Measurements from ENCODE around the gene HMGB2. TPM values are rescaled to one million over a fixed set of nuclear protein-coding genes. Genes with fewer than 3 reads are reported as not detected.

The HMGB2 gene
- total and polyA plus RNA-seq, 2 donors (not counting 3 experiments of a cell fraction or from before 2014, with no cell fraction given) = 45.9 to 233 TPM

GRCh38 chr4:173381610-173382009 lies 47.5 kb upstream of the HMGB2 start:
- no peaks in the 10 kb centered on the region for H3K27me3 ChIP-seq (ENCODE audit: control insufficient read depth in 2 of 2, insufficient read depth in 2 of 2, low read length in 2 of 2)
- no peak overlapping the region for H3K27ac ChIP-seq (ENCODE audit: insufficient read depth, low read depth, low read length)
- no peak overlapping the region for H3K9ac ChIP-seq (replicated peaks; ENCODE audit: extremely low read depth, insufficient read depth, low read length)
- no peaks in the 10 kb centered on the region for H3K79me2 ChIP-seq (ENCODE audit: control insufficient read depth, insufficient read depth, low read length)
- FAIRE-seq = no peak
- peak; percentile 5 for DNase-seq (ENCODE audit: low read depth, low spot score)
- no peak for TF ChIP-seq POLR2AphosphoS5 (IDR thresholded peaks at IDR 0.05; ENCODE audit: insufficient read depth, low read depth, low read length)
- TF ChIP-seq CTCF (IDR thresholded peaks at IDR 0.05; ENCODE audit: extremely low read depth in 1 of 2, insufficient read depth in 1 of 2, low read depth in 1 of 2, low read length in 2 of 2) = no peak
- no peak for TF ChIP-seq POLR2A (IDR thresholded peaks at IDR 0.05; ENCODE audit: low read depth, low read length)
- TF ChIP-seq GATA2 (IDR thresholded peaks at IDR 0.05; ENCODE audit: insufficient read depth, insufficient read length, low read depth, low read length) = no peak
- no TSS peak for BruUV-seq (replicated peaks)
- POLR2A ChIA-PET = no interaction called here
- H3K9me3 ChIP-seq (replicated peaks; ENCODE audit: control insufficient read depth, insufficient read depth, low read length) = no peaks in the 10 kb centered on the region
- intact Hi-C loops (cut with micrococcal nuclease) (no loop called here), dilution Hi-C loops (cut with MboI; ENCODE audit: extremely low pct_ligation_motif_present, low sequenced_read_pairs) (no loop called here)
- CTCF ChIA-PET = no interaction called here
- H4K20me1 ChIP-seq (replicated peaks; ENCODE audit: control insufficient read depth, extremely low read depth, insufficient read depth, low read length) = no peaks in the 10 kb centered on the region
- H2AFZ ChIP-seq (ENCODE audit: low read depth, low read length) = no peak overlapping the region
- no peak overlapping the region for H3K4me2 ChIP-seq (ENCODE audit: insufficient read depth, low read length)
- H3K9me1 ChIP-seq (replicated peaks; ENCODE audit: control insufficient read depth, extremely low read depth, insufficient read depth, low read length) = no peaks in the 10 kb centered on the region
- H3K4me1 ChIP-seq (ENCODE audit: control insufficient read depth, extremely low read depth, insufficient read depth, low read length) = no peaks in the 10 kb centered on the region
- no peaks in the 10 kb centered on the region for H3K36me3 ChIP-seq (ENCODE audit: control insufficient read depth in 2 of 2, extremely low read depth in 1 of 2, insufficient read depth in 2 of 2, low read length in 2 of 2)
- no peak overlapping the region for H3K4me3 ChIP-seq (replicated peaks in 1 of 3; ENCODE audit: insufficient read depth in 1 of 3, low read depth in 1 of 3, low read length in 3 of 3)

GRCh38 chr4:173380987-173381386 lies 46.8 kb upstream of the HMGB2 start:
- H3K27me3 ChIP-seq (ENCODE audit: control insufficient read depth in 2 of 2, insufficient read depth in 2 of 2, low read length in 2 of 2) = no peaks in the 10 kb centered on the region
- ChIA-PET CTCF (no interaction called here), POLR2A (no interaction called here)
- no peak overlapping the region for H3K27ac ChIP-seq (ENCODE audit: insufficient read depth, low read depth, low read length)
- DNase-seq (ENCODE audit: low read depth, low spot score) (no peak), FAIRE-seq (no peak)
- TF ChIP-seq POLR2A (IDR thresholded peaks at IDR 0.05; ENCODE audit: low read depth, low read length) = no peak
- TF ChIP-seq CTCF (IDR thresholded peaks at IDR 0.05; ENCODE audit: extremely low read depth in 1 of 2, insufficient read depth in 1 of 2, low read depth in 1 of 2, low read length in 2 of 2) = no peak
- no peak for TF ChIP-seq JUN (IDR thresholded peaks at IDR 0.05; ENCODE audit: borderline replicate concordance, insufficient read depth, insufficient read length, low read depth)
- TF ChIP-seq MYC (IDR thresholded peaks at IDR 0.05; ENCODE audit: low read depth, low read length) = no peak
- TF ChIP-seq EZH2 (IDR thresholded peaks at IDR 0.05; ENCODE audit: borderline replicate concordance, low read depth, low read length, severe bottlenecking) = no peak
- TF ChIP-seq MAX (IDR thresholded peaks at IDR 0.05; ENCODE audit: insufficient read depth, insufficient read length) = no peak
- TF ChIP-seq FOS (IDR thresholded peaks at IDR 0.05; ENCODE audit: borderline replicate concordance, insufficient read depth, low read length) = no peak
- no peak for TF ChIP-seq POLR2AphosphoS5 (IDR thresholded peaks at IDR 0.05; ENCODE audit: insufficient read depth, low read depth, low read length)
- TF ChIP-seq GATA2 (IDR thresholded peaks at IDR 0.05; ENCODE audit: insufficient read depth, insufficient read length, low read depth, low read length) = no peak
- H3K9me1 ChIP-seq (replicated peaks; ENCODE audit: control insufficient read depth, extremely low read depth, insufficient read depth, low read length) = no peaks in the 10 kb centered on the region
- H3K4me3 ChIP-seq (replicated peaks in 1 of 3; ENCODE audit: insufficient read depth in 1 of 3, low read depth in 1 of 3, low read length in 3 of 3) = no peak overlapping the region
- H3K9ac ChIP-seq (replicated peaks; ENCODE audit: extremely low read depth, insufficient read depth, low read length) = no peak overlapping the region
- no TSS peak for BruUV-seq (replicated peaks)
- no peaks in the 10 kb centered on the region for H3K9me3 ChIP-seq (replicated peaks; ENCODE audit: control insufficient read depth, insufficient read depth, low read length)
- no peaks in the 10 kb centered on the region for H3K4me1 ChIP-seq (ENCODE audit: control insufficient read depth, extremely low read depth, insufficient read depth, low read length)
- intact Hi-C loops (cut with micrococcal nuclease) (no loop called here), dilution Hi-C loops (cut with MboI; ENCODE audit: extremely low pct_ligation_motif_present, low sequenced_read_pairs) (no loop called here)
- no peak overlapping the region for H3K4me2 ChIP-seq (ENCODE audit: insufficient read depth, low read length)
- H3K79me2 ChIP-seq (ENCODE audit: control insufficient read depth, insufficient read depth, low read length) = no peaks in the 10 kb centered on the region
- H3K36me3 ChIP-seq (ENCODE audit: control insufficient read depth in 2 of 2, extremely low read depth in 1 of 2, insufficient read depth in 2 of 2, low read length in 2 of 2) = no peaks in the 10 kb centered on the region
- H4K20me1 ChIP-seq (replicated peaks; ENCODE audit: control insufficient read depth, extremely low read depth, insufficient read depth, low read length) = no peaks in the 10 kb centered on the region
- no peak overlapping the region for H2AFZ ChIP-seq (ENCODE audit: low read depth, low read length)

Measured in endothelial cell of umbilical vein (primary cell).